ENCODE results near the gene PCDH9.

- TF ChIP-seq CTCF (IDR thresholded peaks at IDR 0.05; ENCODE audit: insufficient read depth, low read depth, low read length) (no peak), EZH2 (IDR thresholded peaks at IDR 0.05; ENCODE audit: insufficient read depth, low read length) (no peak)
Observed at GRCh38 chr13:66577358-66577757, 652.8 kb downstream of the PCDH9 start.

All from astrocyte (in vitro differentiated cells and primary cell).